ENCODE measurements around the gene SCYGR7. TPM values are rescaled to one million over a fixed set of nuclear protein-coding genes. Genes with fewer than 3 reads are reported as not detected.
A peak's percentile ranks its signal among the peaks of the same experiment; 100 is the strongest.

Gene SCYGR7
- total and polyA plus RNA-seq, 2 of the 13 experiments (the other 11 are each of a cell fraction or from before 2014, with no cell fraction given), result not detected

GRCh38 chr2:227717687-227718567 is 10.2 kb upstream of the SCYGR7 start, which contains the start of gene SLC19A3 (continued):
- TF ChIP-seq ZNF891 (CRISPR knock-in tag; IDR thresholded peaks at IDR 0.05) (peak; percentile 80), DMAP1 (CRISPR knock-in tag; IDR thresholded peaks at IDR 0.05) (no peak), JUN (CRISPR knock-in tag; IDR thresholded peaks at IDR 0.05) (no peak), MED8 (CRISPR knock-in tag; IDR thresholded peaks at IDR 0.05; ENCODE audit: insufficient replicate concordance) (no peak), SNAPC4 (CRISPR knock-in tag; IDR thresholded peaks at IDR 0.05) (peak; percentile 94), SP4 (CRISPR knock-in tag; IDR thresholded peaks at IDR 0.05) (peak; percentile 79), ZNF274 (CRISPR knock-in tag; IDR thresholded peaks at IDR 0.05) (peak; percentile 59; the same call in 1 of the 2 replicates), ZNF780A (CRISPR knock-in tag; IDR thresholded peaks at IDR 0.05) (no peak), ZNF121 (CRISPR knock-in tag; IDR thresholded peaks at IDR 0.05) (no peak), HCFC1 (IDR thresholded peaks at IDR 0.05; ENCODE audit: low read depth, low read length) (no peak), ZNF510 (CRISPR knock-in tag; IDR thresholded peaks at IDR 0.05; ENCODE audit: low read depth) (0 out of 2 replicates have a peak, but pooled peaks have one; percentile 40), ZNF800 (CRISPR knock-in tag; IDR thresholded peaks at IDR 0.05) (peak; percentile 64; the same call in 1 of the 2 replicates), ZSCAN22 (CRISPR knock-in tag; IDR thresholded peaks at IDR 0.05) (no peak), ZHX1 (CRISPR knock-in tag; IDR thresholded peaks at IDR 0.05; ENCODE audit: low read depth) (no peak), GRHL1 (CRISPR knock-in tag; conservative IDR thresholded peaks at IDR 0.05) (no peak), GFI1 (CRISPR knock-in tag; IDR thresholded peaks at IDR 0.05; ENCODE audit: borderline replicate concordance) (no peak; the same call in 1 of the 2 replicates)
